Sciatic nerve (tissue), 2 donors: ENCODE results near the gene SKAP1. TPM values are rescaled to one million over a fixed set of nuclear protein-coding genes. Genes with fewer than 3 reads are reported as not detected.

Experiments
- ATAC-seq: fragments of 200-7000 bp; cut with Tn5 transposase; one replicate; pipeline ENCODE4 v1.9.1; 2020; ENCODE audit warnings: mild to moderate bottlenecking, moderate library complexity
- DNase-seq: peaks from one replicate; pipeline ENCODE4 v3.0.0-alpha.2; 2020; ENCODE audit warnings: low spot score
- intact Hi-C: fragments of 100-400 bp; cut with DNase I; formaldehyde crosslinking; loops from one replicate; pipeline ENCODE4 v1.14.2; 2022
- total RNA-seq: library from RNA; stranded (reverse); fragmentation: NEBNext Ultra II Directional; extraction: Animal tissue kit (Norgen Biotek cat#: 25700); gene quantifications from one replicate; pipeline ENCODE4 v1.2.1, GENCODE V29; 2021
- donor health status: DM: no; HTN: no; CAD: no.
- donor health status: DM: no; HTN: no; CAD: no.

SKAP1 gene
- total RNA-seq: 7.4 TPM

DNA sequence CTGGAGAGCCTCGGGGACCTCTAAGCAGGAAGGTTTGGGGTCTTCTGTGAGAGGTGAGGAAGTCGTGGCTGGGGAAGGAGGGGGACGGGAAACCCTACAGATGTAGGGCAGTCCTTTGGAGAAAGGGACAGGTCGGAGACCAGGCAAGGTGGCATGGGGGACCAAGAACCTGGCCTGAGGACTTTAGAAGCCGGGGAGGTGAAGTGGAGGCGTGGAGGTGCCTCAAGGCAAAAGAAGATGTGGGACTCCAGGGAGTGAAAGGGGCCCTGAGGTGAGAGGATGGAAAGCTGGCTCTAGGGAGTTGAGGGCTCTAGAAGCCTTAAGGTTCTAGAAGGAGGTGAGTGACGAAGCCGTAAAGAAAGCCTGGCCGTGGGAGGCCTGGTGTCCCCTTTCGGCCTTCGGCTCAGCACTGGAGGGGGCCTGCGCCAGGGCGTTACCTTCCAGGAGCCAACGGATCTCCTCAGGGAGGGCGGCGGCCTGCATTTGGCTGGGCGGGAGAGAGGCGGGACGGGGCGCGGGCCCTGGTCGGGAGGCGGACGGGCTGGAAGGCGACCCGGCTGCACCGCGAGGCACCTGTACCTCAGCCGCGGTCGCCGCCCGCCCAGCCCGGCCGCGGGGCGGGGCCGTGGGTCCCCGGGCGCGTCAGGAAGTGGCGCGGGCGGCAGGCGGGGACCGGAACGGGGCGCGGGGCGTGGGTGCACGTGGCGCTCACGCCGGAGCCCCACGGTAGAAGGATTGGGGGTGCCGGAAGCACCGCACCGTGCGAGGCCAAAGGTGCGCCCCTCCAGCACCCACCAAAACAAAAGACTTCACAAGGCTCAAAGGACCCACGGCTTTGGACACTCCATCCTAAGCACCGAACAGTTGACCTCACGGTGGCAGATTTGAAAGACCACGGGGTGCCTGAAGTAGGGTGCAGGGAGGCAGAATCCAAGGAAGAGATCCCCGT lies at the start of gene SKAP1:
Gene SKAP1 (minus strand): TSS at position 577 of the 949 bp plus-strand sequence.
- no peak for DNase-seq
- ATAC-seq: no peak
- intact Hi-C loops: no loop called here

- DNase-seq (no peak), ATAC-seq (no peak)
- intact Hi-C loops: no loop called here
These were observed 49.0 kb upstream of the SKAP1 start for GRCh38 chr17:48479014-48479402.

GRCh38 chr17:48478224-48479013 lies 48.4 kb upstream of the SKAP1 start:
- intact Hi-C loops: no loop called here
- ATAC-seq (no peak), DNase-seq (no peak)

GRCh38 chr17:48477221-48477620 lies 47.2 kb upstream of the SKAP1 start:
- DNase-seq: no peak
- no peak for ATAC-seq
- intact Hi-C loops: no loop called here

- ATAC-seq (no peak), DNase-seq (no peak)
- intact Hi-C loops: no loop called here
These were observed 42.6 kb upstream of the SKAP1 start for GRCh38 chr17:48472411-48473281.

DNA sequence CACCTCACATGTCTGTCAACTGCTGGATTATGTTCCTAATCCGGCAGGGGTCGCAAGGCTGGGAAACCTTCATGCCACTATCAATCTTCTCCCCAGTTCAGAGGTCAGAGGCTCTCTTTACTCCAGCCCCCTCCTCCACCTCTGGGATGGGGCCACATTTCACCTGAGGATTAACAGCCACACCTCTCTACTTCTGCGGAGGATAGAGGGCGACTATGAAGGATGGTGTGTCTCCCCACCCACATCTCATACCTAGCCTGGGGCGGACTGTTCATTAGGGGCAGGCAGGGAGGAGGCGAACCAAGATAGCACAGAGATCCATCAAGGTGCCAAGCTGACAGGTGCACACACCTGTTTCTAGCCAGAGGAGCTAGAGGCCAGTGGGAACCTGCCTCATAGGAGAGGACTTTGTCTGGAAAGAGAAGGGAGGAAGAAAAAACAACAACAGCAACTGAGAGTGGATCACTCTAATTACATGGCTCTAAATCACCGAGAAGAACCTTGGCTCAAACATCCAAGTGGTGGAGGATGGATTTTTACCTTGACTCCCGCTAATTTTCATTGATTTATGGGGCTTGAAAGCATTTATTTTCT lies 41.9 kb upstream of the SKAP1 start:
- no peak for DNase-seq
- intact Hi-C loops: no loop called here

GRCh38 chr17:48470388-48471034 lies 40.5 kb upstream of the SKAP1 start:
- DNase-seq (no peak), ATAC-seq (no peak)
- intact Hi-C loops: no loop called here

More for the DNA sequence above, 41.9 kb upstream of the SKAP1 start:
- ATAC-seq: no peak

DNA sequence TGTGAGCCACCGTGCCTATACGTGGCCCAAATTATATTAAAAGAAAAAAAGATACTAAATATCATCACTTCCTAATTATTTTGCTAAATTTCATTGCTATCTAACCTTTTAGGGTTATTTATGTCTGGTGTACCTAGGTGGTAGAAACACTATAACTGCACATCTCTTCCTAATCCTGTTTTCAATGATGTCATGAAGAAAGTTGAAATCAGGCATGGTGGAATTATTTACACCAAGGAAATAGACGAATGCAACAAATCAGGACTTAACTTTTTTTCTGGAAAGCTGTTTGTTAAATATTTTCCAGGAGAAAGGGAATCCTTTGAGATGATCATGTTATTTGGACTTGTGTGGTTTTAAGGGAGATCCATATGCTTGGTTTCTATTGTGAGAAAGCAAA lies 39.2 kb upstream of the SKAP1 start:
- DNase-seq: no peak
- intact Hi-C loops: no loop called here
- no peak for ATAC-seq

- intact Hi-C loops: no loop called here
- DNase-seq: no peak
- ATAC-seq: no peak
These were observed 38.3 kb upstream of the SKAP1 start for GRCh38 chr17:48468299-48468698.

GRCh38 chr17:48465884-48466283 lies 35.9 kb upstream of the SKAP1 start:
- ATAC-seq (no peak), DNase-seq (no peak)
- intact Hi-C loops: no loop called here

GRCh38 chr17:48463526-48463925 lies 33.5 kb upstream of the SKAP1 start:
- intact Hi-C loops: no loop called here
- no peak for DNase-seq
- ATAC-seq: no peak

DNA sequence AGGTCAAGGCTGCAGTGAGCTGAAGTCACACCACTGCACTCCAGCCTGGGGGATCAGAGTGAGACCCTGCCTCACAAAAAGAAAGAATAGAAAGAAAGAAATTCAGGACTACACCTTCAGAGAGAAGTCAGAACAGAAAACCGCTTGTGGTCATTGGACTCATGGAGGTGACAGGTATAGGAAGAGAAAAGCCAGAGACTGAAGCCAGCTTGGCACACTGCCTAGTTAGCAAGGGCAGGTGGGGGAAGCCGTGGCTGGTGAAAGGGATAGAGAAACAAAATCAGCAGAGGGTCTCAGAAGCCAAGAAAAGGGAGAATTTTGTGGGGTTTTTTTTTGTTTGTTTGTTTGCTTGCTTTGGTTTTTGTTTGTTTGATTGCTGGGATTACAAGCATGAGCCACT lies 32.9 kb upstream of the SKAP1 start:
- DNase-seq (no peak), ATAC-seq (no peak)
- intact Hi-C loops: no loop called here

- intact Hi-C loops: no loop called here
- DNase-seq (no peak), ATAC-seq (no peak)
These were observed 30.0 kb upstream of the SKAP1 start for GRCh38 chr17:48460052-48460451.

DNA sequence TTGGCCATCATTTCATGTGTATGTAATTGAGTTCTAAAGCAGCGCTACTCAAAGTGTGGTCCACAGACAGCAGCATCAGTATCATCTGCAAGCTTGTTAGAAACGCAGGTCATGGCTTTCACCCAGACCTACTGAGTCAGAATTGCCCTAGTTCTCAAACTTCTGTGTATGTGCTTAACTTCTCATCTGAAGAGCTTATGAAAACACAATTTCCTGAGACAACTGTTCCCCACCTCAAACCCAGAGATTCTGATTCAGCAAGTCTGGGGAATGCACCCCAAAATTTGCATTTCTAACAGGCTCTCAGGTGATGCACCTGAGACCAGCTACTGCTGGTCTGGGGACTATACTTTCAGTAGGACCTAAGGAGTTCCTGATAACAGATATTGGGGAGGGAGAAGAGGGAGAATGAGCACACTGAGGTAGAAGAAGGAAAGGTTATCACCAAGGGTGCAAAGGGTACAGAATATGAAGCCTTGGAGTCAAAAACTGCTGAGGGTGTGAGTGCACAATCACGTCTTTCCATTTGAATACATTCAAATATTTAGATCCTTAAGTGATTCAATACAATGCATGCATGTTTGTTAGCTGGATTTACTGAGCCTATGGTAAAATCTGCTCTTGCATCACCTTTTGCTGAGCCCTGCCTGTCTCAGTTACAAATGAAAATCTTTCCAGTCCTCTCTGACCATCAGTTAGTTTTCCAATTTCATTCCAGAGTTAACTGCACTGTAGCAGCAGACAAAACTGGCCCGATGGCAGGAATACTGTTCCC lies 29.2 kb upstream of the SKAP1 start:
- DNase-seq (no peak), ATAC-seq (no peak)
- intact Hi-C loops: no loop called here

DNA sequence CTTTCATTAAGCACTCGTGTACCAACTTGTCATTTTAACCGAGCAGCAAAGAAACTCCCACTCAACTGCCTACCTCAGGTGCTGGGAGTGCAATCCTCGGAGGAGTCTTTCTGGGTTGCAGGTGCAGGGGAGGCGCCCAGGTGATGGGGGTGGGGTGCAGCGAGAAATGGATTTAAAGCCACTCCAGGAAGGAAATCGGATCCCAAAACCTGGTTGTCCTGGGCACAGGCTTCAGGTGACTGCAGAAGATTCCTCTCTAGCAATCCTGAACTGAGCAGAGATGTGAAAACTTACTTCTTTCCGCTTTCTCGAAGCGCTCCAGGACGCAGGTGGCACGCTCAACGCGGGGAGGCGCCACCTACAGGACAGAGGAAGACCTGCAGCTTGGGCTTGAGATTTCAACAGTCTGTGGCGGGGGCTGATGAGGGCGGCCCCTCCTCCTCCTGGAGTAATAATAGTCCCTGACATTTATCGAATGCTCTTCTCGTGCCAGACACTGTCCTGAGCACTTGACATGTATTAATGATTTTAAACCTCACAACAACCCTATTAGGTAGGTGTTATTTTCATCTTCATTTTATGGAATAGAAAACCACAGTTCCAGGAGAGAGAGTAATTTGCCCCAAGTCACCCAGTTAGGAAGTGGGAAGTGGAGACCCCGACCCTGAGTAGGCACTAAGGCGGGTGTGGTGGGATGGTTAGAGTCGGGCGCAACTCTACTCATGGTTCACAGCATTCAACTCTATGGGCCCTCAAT lies 27.2 kb upstream of the SKAP1 start:
- DNase-seq (peak; percentile 62), ATAC-seq (peak; percentile 26)
- intact Hi-C loops: no loop called here

GRCh38 chr17:48456589-48456988 lies 26.6 kb upstream of the SKAP1 start:
- no peak for ATAC-seq
- DNase-seq: no peak
- intact Hi-C loops: no loop called here

- ATAC-seq (no peak), DNase-seq (no peak)
- intact Hi-C loops: no loop called here
These were observed 25.8 kb upstream of the SKAP1 start for GRCh38 chr17:48455791-48456190.
